Anterior cingulate cortex (tissue), 58 donors: ENCODE measurements around the gene RFWD3.
"Not testable (repeated sequence)": the region's sequence is repeated elsewhere in the genome, so short reads cannot be mapped to it uniquely, and the experiment has no call there.

Experiments used
- DNase-seq, 58 donors: peaks; one replicate each; lab custom pipeline; 2025; lab: John Stamatoyannopoulos, UW

The RFWD3 gene

GRCh38 chr16:74666425-74667254 lies at the start of gene RFWD3:
Gene RFWD3 (minus strand): TSS chr16:74666877. CDS start chr16:74661449, 5,428 bp downstream.
- peak; percentile 51 to 99 (median 96) for DNase-seq

DNA sequence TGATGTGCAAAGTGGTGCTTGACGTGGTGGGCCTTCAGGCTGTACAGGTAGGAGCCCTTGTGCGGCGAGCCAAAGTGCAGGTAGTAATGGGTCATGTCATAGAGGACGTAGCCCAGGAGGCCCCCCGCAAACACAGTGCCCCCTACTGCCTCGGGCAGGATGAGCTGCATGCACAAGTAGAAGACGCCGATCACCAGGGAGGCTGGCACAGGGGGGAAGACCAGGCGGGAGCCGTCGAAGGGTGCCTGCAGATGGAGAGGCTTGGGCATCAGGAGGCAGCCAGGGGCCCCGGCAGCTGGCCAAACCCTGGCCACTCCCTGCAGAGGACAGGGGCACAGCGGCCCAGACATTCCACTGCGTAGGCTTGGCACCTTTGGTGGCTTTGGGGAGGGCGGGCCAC lies 49.7 kb upstream of the RFWD3 start:
- DNase-seq, result peak in 1 of 58 donors; percentile 19

- DNase-seq, result no peak
Observed at GRCh38 chr16:74713876-74714275, 47.2 kb upstream of the RFWD3 start.

- peak in 1 of 58 donors; percentile 27 for DNase-seq
Observed at GRCh38 chr16:74713325-74713724, 46.6 kb upstream of the RFWD3 start.

DNA sequence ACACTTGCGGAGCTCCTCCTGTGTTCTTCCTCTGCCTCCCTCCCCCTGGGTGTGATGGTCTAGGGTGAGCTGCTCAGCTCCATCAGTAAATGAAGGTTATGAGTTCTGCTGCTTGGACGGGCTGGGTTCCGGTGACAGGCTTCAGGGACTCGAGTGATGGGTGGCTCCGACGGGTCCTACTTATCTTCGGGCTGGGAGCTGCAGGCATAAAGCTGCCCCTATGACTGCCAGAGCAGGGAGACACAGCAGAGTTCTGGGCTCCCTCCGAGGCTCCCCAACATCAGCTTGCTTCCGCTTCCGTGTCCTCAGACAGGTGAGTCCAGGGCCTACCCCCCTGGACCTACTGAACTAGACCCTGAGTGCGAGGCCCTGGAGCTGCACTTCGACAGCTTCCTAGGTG lies 45.3 kb upstream of the RFWD3 start:
- DNase-seq, result no peak

- DNase-seq, result no peak
Observed at GRCh38 chr16:74710401-74710800, 43.7 kb upstream of the RFWD3 start.

- peak in 57 of 58 donors; percentile 8 to 93 (median 77) for DNase-seq
Observed at GRCh38 chr16:74709441-74709877, 42.8 kb upstream of the RFWD3 start.

GRCh38 chr16:74700438-74701225 lies 34.0 kb upstream of the RFWD3 start, which contains the start of gene MLKL:
Gene MLKL (minus strand): TSS chr16:74700862. CDS start chr16:74695757, 5,105 bp downstream.
- peak in 8 of 58 donors; percentile 13 to 30 (median 21) for DNase-seq

DNA sequence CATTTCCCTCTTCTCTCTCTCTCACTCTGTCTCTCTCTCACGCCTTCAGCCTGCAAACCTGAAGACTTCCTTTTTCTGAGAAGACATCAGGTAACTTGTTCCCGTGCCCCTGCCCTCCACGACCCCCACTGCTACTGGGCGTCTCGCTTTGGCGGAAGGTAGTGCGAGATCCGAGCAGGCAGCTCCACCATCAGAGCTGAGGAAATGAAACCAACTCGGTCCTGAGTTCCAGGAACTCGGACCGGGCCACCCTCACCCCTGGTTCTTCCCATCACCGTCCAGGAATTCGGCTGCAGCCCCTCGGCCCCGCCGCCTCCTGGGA lies 33.4 kb upstream of the RFWD3 start:
- peak in 2 of 58 donors; percentile 20 to 23 for DNase-seq

- DNase-seq, result no peak
Observed at GRCh38 chr16:74699666-74700065, 33.0 kb upstream of the RFWD3 start.

DNA sequence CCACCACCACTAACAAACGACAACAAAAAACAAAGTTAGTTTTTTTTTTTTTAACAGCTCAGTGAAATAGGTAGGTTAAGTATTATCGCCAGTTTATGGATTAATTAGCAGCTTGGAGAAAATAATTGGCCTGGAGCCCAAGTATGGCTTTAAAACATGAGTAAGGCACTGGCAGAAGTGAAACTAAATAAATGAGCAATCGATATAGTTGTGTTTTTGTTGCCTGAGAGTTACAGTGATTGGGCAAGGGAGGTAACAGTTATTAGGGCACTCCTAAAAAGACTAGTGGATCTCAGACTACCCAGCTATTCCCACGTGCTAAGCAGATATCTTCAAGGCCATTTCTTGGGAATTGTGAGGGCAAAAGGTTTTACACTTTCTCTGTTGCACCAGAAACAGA lies 31.5 kb upstream of the RFWD3 start:
- no peak for DNase-seq

DNA sequence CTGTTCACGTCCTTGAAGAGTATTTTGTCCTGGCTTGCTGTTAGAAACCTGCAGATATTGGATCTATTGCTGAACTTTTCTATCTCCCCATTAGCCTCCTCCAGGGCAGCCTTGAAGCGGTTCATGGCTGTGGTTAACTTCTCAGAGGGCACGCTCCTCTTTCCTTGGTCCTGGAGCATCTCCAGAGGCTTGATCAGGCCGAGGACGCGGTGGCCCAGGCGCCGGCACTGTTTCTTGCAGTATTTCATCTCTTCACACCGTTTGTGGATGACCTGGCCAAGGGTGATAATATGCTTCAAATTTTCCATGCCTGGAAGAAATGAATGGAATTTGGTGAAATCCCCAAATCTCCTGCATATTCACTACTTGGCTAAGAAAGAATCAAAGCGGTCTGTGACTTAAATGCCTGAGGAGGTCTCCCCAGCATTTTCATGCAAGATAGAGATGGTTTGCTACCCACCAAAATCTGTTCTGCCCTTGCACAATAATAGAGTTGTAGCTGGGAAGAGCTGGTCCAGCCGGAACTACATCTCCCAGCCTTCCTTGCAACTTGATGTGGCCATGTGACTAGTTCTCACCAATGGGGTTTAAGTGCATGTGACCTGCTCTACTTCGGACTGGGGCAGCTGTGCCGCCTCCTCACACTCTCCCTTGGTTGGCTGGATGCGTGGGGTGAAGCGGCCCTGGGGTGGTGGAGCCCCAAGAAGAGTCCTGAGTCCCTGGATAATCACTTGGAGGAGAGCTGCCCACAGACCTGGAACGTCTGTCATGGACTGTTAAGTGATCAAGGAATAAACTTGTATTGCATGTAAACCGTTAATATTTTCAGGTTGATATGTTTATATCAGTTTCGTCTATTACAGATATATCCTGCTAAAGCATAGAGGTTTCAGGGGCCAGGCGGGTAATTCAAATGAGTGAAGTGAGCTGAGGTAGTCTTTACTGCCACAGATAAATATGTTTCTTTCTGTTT lies 29.1 kb upstream of the RFWD3 start:
- peak in 54 of 58 donors; percentile 18 to 91 (median 72) for DNase-seq

GRCh38 chr16:74691093-74691855 lies 24.6 kb upstream of the RFWD3 start:
- no peak for DNase-seq

- no peak for DNase-seq
Observed at GRCh38 chr16:74682556-74682955, 15.9 kb upstream of the RFWD3 start.

DNA sequence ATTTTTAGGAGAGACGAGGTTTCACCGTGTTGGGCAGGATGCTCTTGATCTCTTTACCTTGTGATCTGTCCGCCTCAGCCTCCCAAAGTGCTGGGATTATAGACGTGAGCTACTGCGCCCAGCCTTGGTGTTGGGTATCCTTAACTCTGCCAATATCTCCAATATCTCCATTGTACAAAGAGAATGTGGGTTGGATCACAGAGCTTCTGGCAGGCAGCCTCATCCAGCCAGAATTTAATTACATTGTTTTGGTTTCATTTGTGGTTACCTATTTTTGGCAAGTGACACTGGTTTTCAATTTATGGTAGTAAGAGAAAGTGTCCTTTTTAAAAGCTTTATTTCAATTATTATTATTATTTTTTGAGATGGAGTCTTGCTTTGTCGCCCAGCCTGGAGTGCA lies 14.0 kb upstream of the RFWD3 start:
- no peak for DNase-seq

DNA sequence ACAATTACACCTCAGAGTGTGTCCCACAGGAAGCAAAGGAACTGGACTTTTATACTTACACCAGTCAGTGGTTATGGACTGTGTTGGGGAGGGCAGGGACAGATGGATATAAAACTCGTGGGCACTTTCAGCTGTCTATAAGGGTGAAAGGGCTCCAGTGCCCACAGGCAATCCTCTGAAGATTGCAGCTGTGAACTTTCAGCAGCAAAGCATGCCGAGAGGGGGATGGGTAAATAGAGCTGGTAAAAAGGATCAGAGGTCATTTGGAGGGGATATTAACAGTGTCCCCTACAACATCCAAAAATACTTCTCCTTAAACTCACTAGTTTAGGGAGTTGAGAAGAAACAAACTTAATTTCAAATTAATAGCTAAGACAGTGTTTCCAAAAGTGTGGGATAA lies 13.3 kb upstream of the RFWD3 start:
- DNase-seq, result no peak

GRCh38 chr16:74677868-74678267 lies 11.2 kb upstream of the RFWD3 start:
- DNase-seq, result no peak

GRCh38 chr16:74673876-74674275 lies 7.2 kb upstream of the RFWD3 start:
- DNase-seq, result no peak

DNA sequence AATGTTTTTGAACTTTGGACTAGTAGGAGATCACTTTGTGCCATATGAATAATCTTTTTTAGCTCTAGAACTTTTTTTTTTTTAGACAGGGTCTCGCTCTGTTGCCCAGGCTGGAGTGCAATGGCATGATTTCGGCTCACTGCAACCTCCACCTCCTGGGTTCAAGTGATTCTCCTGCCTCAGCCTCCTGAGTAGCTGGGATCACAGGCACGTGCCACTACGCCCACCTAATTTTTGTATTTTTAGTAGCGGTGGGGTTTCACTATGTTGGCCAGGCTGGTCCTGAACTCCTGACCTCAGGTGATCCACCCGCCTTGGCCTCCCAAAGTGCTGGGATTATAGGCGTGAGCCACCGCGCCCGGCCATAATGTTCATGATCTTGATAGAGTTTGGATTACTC lies 2.2 kb upstream of the RFWD3 start:
- not testable (repeated sequence) for DNase-seq
